Measurements from ENCODE around the gene YDJC. TPM values are rescaled to one million over a fixed set of nuclear protein-coding genes. Genes with fewer than 3 reads are reported as not detected.

The YDJC gene
- total and polyA plus RNA-seq, 9 of the 15 experiments (the other 6 are each of a cell fraction or from before 2014, with no cell fraction given) = 13.5 to 871 (median 164) TPM

DNA sequence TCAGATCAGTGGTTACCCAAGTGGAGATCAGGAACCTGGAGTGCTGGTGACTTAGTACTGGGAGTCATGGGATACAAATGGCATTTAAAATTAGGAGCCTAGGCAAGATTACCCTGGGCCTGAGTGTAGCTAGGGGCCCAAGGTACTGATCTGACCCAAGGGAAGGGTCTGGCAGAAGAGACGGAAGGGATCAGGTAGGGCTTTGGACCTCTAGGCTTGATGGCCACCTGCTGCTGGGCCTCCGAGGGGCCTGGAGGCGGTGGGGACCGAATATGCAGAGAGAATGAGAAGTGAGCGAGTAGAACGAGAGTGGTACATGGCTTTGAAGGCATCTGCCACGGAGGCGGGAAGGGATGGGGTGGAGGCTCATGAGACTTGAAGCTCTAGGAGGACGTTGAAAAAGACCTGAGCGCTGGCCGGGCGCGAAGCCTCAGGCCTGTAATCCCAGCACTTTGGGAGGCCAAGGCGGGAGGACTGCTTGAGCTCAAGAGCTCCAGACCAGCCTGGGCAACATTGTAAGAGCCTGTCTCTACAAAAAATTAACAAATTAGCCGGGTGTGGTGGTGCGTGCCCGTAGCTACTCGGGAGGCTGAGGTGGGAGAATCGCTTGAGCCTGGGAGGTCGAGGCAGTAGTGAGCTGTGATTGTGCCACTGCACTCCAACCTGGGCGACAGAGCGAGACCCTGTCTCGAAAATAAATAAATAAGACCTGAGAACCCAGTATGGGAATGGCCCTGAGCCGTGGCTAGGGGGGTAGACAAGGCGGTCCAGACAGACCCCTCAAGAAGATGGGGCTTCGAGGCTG is 35.4 kb upstream of the YDJC start (continued):
- TF ChIP-seq, protein P1, sequence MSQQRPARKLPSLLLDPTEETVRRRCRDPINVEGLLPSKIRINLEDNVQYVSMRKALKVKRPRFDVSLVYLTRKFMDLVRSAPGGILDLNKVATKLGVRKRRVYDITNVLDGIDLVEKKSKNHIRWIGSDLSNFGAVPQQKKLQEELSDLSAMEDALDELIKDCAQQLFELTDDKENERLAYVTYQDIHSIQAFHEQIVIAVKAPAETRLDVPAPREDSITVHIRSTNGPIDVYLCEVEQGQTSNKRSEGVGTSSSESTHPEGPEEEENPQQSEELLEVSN (IDR thresholded peaks at IDR 0.05; ENCODE audit: borderline replicate concordance in 1 of 2, extremely low read depth in 1 of 2, insufficient read depth in 1 of 2, insufficient read length in 1 of 2, low read depth in 1 of 2, low read length in 1 of 2, poor library complexity in 1 of 2, severe bottlenecking in 1 of 2) = peak in 1 of 2 experiments; percentile 94
- TF ChIP-seq RCOR1 (IDR thresholded peaks at IDR 0.05; ENCODE audit: borderline replicate concordance in 1 of 2, low read depth in 2 of 2, low read length in 2 of 2) (0 out of 4 replicates have a peak, but pooled peaks of 1 of the 2 experiments have one; percentile 3), ZNF384 (IDR thresholded peaks at IDR 0.05; ENCODE audit: low read depth, low read length) (no peak)

DNA sequence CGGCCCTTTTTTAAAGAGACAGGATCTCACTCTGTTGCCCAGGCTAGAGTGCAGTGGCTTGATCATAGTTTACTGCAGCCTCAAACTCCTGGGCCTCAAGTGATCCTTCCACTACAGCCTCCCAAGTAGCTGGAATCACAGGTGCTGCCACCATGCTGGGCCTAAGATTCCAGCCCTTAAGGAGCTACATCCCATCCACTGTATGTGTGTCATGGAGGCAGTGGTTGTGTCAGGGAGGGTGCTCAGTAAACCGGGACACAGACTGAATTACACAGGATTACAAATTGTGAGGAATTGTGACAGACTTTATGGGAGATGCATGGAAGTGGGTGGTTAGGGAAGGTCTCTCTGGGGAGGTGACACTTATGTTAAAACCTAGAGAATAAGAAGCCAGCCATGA is 33.9 kb upstream of the YDJC start:
- H3K4me3 ChIP-seq = no peak overlapping the region
- H3K9me1 ChIP-seq (ENCODE audit: control insufficient read depth, insufficient read depth, low read length) = peaks cover 8% of the 10 kb centered on the region
- H3K27ac ChIP-seq (ENCODE audit: extremely low read depth, low read depth, low read length) = no peak overlapping the region
- H3K27me3 ChIP-seq (ENCODE audit: control insufficient read depth in 2 of 2, insufficient read depth in 2 of 2, low read length in 2 of 2) = no peaks in the 10 kb centered on the region
- FAIRE-seq (no peak), ATAC-seq (no peak), DNase-seq (ENCODE audit: extremely low read depth in 1 of 4, low spot score in 3 of 4) (no peak)
- H3K4me2 ChIP-seq (ENCODE audit: insufficient read depth, low read length) = no peak overlapping the region
- no TSS peak for BruUV-seq (replicated peaks)
- CTCF ChIA-PET (ENCODE audit: low intra/inter-chr PET ratio) = no interaction called here
- H3K36me3 ChIP-seq (ENCODE audit: control insufficient read depth, insufficient read depth, low read length) = peaks cover 4% of the 10 kb centered on the region; the same call in 1 of the 3 replicates
- POLR2A ChIA-PET = interaction anchor here (0.7 to 8.9 kb wide), 9 partner anchors 11 to 79 kb away, joined by 3 to 167 read pairs (median 9); partner anchors contain the start of genes SDF2L1 and YDJC
- H2AFZ ChIP-seq (ENCODE audit: low read depth, low read length) = peak overlapping the region; percentile 27
- H4K20me1 ChIP-seq (replicated peaks; ENCODE audit: control insufficient read depth, insufficient read depth, low read length) = no peaks in the 10 kb centered on the region
- peaks cover 14 to 32% of the 10 kb centered on the region in 2 experiments; a peak in 4 of 5 replicates for H3K4me1 ChIP-seq (replicated peaks in 1 of 2; ENCODE audit: control insufficient read depth in 2 of 2, insufficient read depth in 2 of 2, low read length in 2 of 2)
- in situ Hi-C loops (cut with MboI) (loop anchor here (25.0 kb wide), 1 partner anchor 1326 kb away; no protein-coding TSS in a partner anchor), intact Hi-C loops (cut with micrococcal nuclease) (no loop called here)
- WGBS (ENCODE audit: insufficient coverage, low coverage, missing lambda C conversion rate) = 52% methylated on average over 2 of the region's 2 CpGs
- TF ChIP-seq HMGXB4 (CRISPR knock-in tag; IDR thresholded peaks at IDR 0.05) (peak; percentile 61; the same call in 1 of the 2 replicates), SP2 (IDR thresholded peaks at IDR 0.05; ENCODE audit: extremely low read depth, low read depth, low read length, poor library complexity, severe bottlenecking) (peak; percentile 7), MED1 (CRISPR knock-in tag; IDR thresholded peaks at IDR 0.05; ENCODE audit: borderline replicate concordance) (no peak), CBX8 (IDR thresholded peaks at IDR 0.05; ENCODE audit: borderline replicate concordance, extremely low read depth, low read depth, low read length, poor library complexity, severe bottlenecking) (no peak), SREBF1 (IDR thresholded peaks at IDR 0.05; ENCODE audit: borderline replicate concordance, low read depth, low read length) (0 out of 2 replicates have a peak, but pooled peaks have one; percentile 12)
- no peak overlapping the region; a peak in 1 of 4 replicates for H3K9ac ChIP-seq (ENCODE audit: insufficient read depth in 1 of 2, low read depth in 2 of 2, low read length in 2 of 2)
- 0 out of 2 replicates have a peak, but pooled peaks cover 2% of the 10 kb centered on the region for H3K9me3 ChIP-seq (replicated peaks; ENCODE audit: control insufficient read depth, insufficient read depth, low read depth, low read length)
- peaks cover 23% of the 10 kb centered on the region for H3K79me2 ChIP-seq (ENCODE audit: control insufficient read depth, insufficient read depth, low read length)

Measured in K562 (cell line).